Right renal cortex interstitium (tissue), 3 donors: ENCODE data around the gene ADGRB3. TPM values are rescaled to one million over a fixed set of nuclear protein-coding genes. Genes with fewer than 3 reads are reported as not detected.

Source experiments
- DNase-seq, 3 donors: peaks; one replicate each; pipeline ENCODE4 v3.0.0-alpha.2; 2013; ENCODE audit warnings: low read depth in 3 of 3, low spot score in 2 of 3
- polyA plus RNA-seq, 3 donors: library from polyadenylated mRNA; unstranded; fragments of 120-200 nt; gene quantifications; one replicate each; pipeline ENCODE4 v1.2.1, GENCODE V29; 2013; ENCODE audit not compliant: insufficient read length in 3 of 3

ADGRB3 gene
- polyA plus RNA-seq, 3 donors: 4.6 to 5.2 (median 5.1) TPM

DNA sequence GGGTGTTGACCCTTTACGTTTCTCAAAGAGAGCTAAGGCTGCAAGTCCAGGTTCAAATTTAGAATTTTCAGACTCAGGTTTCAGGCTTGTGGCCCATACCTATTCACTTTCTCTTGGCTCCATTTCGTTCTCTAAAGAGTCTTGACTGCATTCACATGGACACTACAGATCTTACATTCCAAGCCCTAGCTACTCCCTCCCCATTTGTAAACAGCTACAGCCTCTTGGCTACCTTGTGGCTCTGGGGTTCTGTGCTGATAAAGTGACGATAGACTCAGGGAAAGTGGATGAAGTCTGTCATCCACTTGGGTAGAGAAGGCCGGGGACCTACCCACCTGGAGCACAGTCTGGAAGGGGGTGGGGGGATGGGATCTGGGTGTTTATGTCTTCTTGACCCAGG, 658.4 kb downstream of the ADGRB3 start:
- DNase-seq: no peak

DNA sequence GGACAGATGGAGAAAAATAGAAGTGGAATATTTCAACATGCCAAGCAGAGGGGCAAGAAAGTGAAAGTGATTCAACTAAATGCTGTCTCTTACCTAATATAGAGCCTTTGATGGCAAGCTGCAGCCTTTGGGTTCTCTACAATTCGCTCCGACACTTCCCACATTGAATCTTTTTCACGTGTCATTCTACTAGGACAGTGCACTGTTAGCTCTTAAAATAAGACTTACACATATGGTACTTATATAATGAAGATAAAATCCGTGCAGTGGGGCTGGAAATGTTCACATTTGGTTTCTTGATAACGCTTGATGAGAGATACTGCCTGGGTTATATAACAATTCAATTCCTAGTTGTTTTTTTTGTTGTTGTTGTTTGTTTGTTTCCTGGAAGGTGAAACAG, 659.3 kb downstream of the ADGRB3 start:
- no peak for DNase-seq

DNA sequence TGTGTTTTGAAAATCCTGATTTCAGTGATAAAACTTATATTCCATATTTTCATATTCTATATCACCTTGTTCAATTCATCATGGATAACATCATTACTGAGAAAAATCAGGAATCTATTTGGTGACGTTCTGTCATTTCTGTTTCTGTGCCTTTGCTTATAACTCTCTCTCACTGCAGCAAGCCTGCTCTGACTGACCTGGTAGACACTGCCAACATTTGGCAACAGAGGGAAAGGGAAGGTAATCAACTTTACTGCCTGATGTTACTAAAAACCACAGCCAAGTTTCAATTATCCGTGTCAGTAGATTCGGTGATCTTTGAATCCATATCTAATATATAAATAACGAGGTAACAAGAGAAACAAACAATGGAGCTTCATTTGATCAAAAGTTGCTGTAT, 659.8 kb downstream of the ADGRB3 start:
- no peak for DNase-seq

DNA sequence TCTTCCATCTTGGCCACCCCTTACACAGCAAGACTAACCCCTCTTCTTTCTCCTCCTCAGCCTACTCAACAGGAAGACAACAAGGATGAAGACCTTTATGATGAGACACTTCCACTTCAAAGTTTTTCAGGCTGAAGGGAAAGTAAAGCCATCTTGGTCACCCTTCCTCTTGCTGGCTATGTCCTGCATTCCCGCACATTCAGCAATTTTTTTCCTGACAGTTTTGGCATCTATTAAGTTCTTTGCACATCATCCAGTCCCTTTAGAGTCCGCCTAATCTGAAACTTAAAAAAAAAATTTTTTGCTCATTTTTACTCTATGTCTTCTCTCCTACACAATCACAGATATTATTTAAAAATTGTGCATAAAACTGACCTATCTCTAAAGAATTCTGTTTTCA, 668.3 kb downstream of the ADGRB3 start:
- DNase-seq: no peak

DNA sequence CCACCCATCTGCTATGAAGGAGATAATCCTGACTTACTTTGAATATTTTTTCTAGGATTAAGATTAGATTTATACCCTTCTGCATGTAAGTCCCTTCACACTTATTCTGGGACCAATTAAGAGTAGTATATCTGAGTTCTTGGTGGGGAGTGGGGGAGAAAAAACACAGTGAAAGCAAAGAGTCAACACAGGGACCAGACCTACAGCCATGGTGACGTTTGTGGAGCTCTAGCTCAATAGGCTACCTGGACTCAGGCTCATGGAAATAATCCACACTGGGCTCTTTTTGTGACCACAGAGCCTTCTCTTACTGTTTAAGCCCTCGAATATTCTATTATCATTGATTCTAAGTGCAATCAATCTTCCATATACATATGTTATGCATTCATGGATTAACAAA, 670.4 kb downstream of the ADGRB3 start:
- no peak for DNase-seq

DNA sequence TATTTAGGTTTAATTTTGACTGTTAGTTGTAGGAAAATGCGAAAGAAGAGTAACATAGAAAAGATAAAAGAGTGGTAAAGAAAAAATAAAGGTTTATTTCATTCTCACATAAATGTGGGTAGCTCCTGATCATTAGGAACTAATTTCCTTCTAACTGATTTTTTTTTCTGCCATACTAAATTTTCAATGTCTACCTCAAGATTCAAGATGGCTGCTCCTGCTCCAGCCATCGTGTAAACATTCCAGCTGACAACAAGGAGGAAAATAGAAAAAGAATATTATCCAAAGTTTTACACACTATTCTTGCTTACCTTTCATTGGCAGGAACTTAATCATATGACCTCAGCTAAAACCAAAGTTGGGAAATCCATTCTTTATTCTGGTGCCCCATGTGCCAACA, 673.5 kb downstream of the ADGRB3 start:
- DNase-seq: no peak

DNA sequence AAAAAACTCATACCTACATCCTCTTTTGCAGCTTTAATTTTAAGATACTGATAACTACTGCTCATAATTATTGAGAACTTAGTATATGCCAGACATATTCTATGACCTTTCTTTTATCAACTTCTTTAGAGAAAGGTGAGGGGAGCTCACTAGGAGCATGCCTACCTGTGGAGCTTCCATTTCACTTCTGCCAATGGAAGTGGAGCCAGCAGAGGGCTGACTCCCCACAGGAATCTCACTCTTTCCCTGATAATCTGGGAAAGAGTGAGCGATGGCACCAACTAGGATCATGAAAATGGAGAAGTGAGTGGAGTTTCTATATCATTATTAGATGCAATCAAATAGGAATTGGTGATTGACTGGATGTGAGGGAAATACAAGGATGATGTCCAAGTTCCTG, 676.8 kb downstream of the ADGRB3 start:
- no peak for DNase-seq

DNA sequence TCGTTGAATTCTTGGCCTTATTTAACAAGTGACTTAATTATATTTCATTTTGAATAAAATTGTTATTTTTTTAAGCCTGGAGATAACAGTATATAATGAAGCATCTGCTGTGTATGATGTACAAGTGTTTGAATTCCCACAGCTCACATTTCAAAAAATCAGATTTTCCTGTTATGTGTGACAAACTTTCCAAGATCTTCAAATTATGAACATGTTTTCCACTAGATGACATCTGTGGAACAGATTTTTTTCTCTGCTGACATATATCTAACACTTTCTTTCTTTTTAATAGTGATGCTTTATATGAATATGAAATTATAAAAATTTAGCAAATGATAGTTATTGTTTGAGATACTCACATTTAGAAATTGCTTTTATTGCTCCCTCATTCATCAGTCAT, 678.9 kb downstream of the ADGRB3 start:
- no peak for DNase-seq

DNA sequence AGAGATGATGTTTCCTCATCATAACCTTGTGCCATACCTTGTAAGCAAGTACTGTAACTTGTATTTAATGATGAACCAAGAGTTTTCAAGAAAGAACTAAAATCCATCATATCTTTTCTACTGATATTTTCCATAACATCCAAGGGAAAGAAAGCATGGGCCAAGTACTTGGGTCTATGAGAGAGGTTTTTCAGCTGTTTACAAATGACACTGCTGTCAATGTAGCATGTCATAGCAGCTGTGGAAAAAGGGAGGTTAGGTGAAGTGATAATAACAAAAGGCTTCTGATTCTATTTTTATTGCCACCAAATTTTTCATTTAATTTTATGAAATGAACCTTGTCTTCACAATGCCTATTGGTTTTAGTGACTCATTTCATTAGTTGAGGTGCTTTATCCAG, 679.4 kb downstream of the ADGRB3 start:
- no peak for DNase-seq

DNA sequence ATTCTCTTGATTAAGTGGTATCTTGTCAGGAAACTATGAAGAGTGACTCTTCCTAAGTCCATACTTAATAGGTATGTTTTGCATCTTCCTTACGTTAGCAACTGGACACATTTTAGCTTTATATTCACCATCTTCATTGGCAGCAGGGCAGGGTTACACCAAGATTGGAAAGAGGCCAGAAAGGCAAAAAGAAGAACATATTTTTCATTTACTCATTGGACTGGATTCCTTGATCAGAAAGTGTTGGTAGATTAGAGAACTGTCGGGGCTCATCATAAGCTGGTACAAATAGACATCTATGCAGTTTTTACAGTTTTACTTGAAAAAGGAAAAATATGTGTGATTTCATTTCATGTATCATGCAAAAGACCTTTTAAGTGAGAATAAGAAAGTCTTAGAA, 696.8 kb downstream of the ADGRB3 start:
- no peak for DNase-seq

DNA sequence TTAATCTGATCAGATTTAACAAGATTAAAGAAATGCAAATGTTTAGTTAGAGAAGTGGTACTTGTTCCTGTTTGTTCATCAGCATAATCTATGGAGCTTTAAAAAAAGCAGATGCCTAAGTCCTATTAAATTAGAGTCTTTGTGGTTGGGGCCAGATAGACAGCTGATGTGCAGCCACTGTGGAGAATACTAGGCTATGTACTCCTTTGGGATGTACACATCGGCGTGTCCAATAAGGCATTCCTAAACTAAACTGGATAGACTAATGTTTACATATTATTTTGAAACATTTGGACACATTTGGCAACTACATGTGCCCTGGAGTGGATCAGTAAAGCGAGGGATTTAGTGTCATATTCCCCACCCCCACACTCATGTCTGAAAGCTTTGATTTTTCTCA, 702.2 kb downstream of the ADGRB3 start:
- DNase-seq: no peak

DNA sequence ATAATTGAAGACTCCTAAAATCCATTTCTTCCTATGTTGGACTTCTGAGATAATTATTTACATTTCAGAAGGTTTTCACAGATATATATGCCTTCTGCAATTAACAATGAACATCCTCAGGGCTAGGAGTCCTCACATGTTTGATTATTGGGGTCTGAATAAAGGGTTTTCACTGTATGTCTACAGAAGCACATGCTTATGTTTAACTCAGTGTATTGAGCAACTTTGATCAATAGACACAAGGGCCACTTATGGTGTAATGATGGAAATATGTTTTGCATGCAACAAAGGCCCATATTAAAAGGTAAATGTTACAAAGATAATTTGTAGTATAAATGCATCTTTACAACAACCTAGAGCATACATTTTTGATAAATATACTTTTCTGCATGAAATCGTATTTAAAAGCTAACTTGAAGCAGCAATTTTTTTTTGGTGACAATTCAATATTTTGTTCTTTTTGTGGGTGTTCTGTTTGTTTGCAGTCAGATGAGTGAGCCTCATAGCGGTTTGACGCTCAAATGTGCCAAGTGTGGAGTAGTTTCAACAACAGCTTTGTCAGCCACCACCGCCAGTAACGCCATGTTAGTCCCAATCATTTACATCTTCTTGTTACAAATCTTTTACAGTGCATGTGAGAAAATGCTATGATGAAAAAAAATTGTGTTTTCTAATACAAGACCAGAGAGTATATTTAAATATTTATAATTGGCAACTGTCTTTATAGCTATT, 703.5 kb downstream of the ADGRB3 start:
- DNase-seq: no peak

DNA sequence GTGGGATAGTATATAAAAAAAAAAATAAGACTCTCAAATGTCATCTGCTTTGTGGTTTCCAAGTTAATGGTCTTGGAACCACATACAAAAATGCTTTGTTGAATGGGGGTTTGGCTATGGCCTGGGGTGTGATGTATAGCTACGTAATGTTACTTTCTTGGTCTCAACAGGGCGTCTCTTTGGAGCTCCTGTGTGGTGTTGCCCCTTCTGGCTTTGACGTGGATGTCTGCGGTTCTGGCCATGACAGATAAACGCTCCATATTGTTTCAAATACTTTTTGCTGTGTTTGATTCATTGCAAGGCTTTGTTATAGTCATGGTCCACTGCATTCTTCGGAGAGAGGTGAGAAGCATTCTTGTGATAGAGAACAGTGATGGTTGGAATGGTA, 704.1 kb downstream of the ADGRB3 start:
- DNase-seq: no peak

DNA sequence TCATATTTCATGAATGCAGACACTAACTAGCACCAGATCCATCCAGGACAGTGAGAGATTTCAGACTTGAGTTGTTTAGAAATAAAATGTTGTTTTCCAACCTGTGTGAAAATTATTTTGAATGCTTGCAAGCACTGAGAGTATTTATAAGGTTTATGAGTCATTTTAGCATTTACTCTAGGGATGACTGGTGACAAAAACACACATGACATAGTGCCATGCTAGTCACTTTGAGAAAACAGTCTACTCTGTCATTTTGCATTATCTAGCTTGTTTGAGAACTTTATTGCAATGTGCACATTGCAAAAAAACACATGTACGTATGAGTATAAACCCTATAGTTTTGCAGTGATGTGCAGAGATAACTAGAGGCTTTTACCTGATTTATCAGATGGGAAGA, 705.1 kb downstream of the ADGRB3 start:
- DNase-seq: no peak

DNA sequence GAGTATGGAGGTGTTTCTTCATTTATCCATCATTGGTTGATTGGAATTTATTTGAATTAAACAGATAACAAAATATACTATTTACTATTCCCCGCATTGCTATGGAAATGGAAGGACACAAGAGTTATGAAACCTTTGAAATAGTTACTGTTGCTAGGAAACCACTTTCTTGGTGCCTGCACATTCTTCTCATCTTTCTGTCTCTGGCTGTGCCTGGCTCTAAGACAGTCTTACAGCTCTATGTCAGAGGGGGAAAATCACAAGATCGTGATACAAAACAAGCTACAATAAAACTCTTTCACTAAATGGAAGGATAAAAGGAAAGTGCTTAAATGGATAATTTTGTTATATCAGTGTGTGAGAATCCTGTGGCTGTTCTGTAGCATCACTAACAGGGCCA, 708.8 kb downstream of the ADGRB3 start:
- DNase-seq: no peak

DNA sequence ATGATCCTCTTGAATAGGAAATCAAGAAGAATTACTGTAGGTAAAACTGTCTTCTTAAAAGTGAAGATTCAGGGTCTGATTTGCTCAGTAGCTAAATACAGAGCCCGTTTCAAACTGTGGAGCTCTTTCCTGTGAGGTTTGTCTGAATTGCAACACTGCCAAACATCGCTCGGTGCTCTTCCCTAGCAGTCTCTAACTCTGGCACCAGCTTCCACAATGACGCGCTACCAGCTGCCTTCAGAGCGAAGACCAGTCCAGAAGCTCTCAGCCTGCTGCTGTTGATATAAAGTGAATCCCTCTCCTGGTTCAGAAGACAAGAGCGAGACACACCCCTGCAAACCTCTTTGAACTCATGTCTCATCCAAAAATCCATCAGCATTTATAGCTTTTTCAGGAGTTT, 714.7 kb downstream of the ADGRB3 start:
- no peak for DNase-seq

DNA sequence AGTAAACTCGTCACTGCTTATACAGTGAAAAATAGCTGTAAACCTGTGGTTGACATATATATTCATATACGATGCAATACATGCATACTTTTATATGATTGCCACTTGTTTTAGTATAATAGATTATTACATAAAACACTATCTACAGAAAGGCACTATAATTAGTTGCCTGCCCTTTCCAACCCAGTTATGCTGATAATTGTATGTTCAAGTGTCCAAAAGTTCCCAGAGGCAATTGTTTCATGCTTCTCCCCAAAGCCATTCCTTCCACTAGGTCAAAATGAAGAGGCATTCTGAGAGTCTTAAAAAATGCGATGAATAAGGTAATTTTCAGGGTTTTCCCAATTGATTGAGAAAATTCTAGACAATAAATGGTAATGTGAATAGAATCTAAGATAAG, 727.1 kb downstream of the ADGRB3 start:
- no peak for DNase-seq

DNA sequence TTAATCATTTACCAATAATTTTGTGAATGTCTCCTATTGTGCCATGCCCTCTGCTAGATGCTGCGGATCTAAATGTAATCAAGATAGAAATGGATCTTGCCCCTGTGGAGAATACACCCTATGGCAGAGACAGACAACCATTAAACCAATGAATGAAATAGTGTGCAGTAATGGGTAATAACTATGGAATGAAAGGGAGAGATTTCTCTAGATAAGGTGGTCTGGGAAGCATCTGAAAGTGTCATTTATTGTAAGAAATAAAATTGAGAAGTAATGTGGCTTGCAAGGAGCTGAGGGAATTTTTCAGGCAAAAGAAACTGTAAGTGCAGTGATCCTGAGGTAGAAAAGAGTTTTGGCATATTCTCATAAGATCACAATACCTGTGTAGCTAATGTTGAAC, 731.7 kb downstream of the ADGRB3 start:
- DNase-seq: no peak

DNA sequence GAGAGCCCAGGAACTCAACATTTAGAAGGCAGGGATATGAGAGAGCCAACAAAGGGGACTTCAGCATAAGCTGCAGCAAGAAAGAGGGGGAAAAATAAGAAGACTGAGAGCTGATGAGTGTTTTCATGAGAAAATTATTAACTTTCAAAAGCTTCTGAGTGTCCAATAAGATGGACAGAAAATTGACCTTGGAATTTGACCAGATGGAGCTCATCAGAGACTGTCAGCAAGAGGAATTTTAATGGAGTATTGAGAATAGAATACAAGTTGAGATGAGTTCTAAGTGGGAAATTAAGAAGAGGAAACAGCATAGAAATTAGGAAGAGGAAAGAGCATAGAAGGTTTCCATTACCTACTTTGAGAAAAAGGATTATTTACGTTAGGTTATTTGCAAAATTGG, 733.5 kb downstream of the ADGRB3 start:
- DNase-seq: no peak

DNA sequence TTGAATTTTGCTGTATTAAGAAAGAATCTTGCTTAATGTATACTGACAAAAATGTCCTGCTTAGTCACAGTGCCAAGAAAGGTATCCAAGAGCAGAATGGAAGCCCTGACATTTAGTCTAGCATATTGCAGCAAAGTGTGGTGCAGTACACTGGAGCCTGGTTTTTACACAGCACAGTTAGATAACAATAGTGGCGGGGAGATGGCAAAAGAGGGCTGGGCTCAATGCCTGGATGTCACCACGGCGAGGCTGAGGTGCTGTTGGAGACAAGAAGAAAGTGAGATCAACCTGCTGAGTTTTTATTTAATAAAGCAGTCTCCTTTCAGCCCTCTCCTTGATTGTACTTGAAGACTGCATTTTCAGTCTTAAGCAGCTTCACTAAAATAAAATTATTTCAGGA, 735.7 kb downstream of the ADGRB3 start:
- DNase-seq: no peak

DNA sequence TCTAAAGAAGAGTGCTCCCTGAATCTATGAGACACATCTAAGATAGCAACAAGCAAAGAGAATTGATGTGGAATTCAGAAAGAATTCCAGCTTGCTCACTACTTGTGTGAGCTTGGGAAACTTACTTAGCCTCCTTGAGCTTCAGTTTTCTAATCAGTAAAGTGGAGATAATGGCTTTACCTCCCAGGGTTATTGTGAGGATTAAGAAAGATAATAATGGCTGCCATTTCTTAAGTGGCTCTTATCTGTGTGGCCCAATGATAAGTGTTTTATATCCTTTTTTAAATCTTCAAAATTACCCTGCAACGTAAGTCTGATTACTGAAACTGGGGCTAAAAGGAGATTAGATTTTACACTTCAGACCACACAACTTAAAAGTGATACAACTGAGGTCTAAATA, 743.2 kb downstream of the ADGRB3 start:
- no peak for DNase-seq

DNA sequence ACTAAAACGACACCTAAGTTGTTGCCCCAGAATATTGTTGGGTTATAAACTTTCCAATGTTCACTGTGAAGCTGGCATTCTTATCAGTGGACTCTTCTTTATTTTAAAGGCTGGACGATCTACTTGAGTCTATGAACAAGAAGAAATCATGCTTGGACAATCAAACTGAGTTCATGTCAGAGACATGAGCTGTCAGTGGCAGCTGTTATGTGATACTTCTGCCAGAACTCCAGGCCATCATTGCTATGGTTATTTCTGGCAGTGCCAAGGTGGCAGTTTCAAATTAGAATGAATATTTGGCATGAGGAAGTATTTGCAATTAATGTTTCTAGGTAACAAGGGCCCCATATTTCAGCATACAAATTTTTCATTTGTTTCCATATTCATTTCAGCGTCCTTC, 744.4 kb downstream of the ADGRB3 start:
- DNase-seq: no peak

DNA sequence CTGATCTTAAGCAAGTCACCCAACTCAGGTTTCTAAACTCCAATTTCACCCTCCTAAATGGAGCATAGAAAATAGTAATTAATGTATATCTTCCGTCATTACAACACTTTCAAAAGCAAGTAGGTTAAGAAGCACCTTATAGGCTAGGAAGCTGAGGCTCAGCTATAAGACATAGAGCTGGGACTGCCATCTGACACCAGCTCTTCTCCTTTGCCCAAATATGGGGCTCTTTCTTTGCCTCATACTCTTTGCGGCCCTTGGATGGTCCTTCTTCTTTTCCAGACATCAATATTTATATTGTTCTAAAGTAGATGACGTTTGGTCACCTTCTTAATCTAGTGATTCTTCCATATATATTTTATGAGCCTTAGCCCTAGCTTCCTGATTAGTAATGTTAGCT, 748.5 kb downstream of the ADGRB3 start:
- DNase-seq: no peak
